Right lung (tissue), 5 donors: ENCODE results near the gene DNTT. TPM values are rescaled to one million over a fixed set of nuclear protein-coding genes. Genes with fewer than 3 reads are reported as not detected.
A peak's percentile ranks its signal among the peaks of the same experiment; 100 is the strongest.
"Not testable (repeated sequence)": the region's sequence is repeated elsewhere in the genome, so short reads cannot be mapped to it uniquely, and the experiment has no call there.

Experiments used
- DNase-seq, 2 donors: peaks; one replicate each; pipeline ENCODE4 v3.0.0-alpha.2; 2013
- polyA plus RNA-seq, 5 donors: library from polyadenylated mRNA; unstranded; fragments of 120-200 nt; gene quantifications; one replicate each; pipeline versions ENCODE4 v1.2.1 to v1.2.3, GENCODE V29; 2013; ENCODE audit warnings: inconsistent platforms in 1 of 5, low replicate concordance in 1 of 5; ENCODE audit not compliant: insufficient read length in 5 of 5, insufficient read depth in 1 of 5

Gene DNTT
- polyA plus RNA-seq, 5 donors, result 0.09 to 0.18 (median 0.14) TPM; not detected in 2

DNA sequence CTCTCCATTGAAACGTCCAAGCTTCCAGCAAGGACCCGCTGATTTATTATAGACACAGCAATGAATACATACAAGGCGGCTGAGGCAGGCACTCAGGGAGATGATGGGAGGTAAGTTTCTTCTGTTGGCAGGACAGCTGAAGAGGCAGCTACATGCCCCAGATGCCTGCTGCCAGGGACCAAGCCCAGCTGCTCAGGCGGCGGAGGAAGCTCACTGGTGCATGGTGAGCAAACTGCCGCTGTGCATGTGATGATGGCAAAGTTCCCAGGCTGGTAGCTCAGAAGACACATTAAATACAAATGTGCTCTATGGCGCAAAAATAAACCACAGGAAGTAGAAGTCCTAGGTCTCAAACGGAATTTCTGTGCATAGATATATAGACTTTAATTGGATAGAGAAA lies 2.3 kb downstream of the DNTT start:
- no peak for DNase-seq

DNA sequence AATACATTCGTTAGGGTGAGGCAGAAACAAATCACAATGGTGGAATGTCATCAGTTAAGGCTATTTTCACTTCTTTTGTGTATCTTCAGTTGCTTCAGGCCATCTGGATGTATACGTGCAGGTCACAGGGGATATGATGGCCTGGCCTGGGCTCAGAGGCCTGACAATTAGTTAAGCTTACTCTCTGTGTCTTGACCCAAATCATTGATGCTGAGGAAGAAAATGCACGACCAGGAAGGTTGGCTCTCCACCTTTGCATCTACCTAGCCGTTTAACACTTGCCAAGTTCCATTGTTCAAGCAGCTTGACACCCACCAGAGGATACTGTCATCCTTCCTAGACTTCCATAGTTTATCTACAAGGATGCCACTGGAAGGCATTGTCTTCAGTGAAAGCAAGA lies 4.6 kb downstream of the DNTT start:
- not testable (repeated sequence) for DNase-seq

DNA sequence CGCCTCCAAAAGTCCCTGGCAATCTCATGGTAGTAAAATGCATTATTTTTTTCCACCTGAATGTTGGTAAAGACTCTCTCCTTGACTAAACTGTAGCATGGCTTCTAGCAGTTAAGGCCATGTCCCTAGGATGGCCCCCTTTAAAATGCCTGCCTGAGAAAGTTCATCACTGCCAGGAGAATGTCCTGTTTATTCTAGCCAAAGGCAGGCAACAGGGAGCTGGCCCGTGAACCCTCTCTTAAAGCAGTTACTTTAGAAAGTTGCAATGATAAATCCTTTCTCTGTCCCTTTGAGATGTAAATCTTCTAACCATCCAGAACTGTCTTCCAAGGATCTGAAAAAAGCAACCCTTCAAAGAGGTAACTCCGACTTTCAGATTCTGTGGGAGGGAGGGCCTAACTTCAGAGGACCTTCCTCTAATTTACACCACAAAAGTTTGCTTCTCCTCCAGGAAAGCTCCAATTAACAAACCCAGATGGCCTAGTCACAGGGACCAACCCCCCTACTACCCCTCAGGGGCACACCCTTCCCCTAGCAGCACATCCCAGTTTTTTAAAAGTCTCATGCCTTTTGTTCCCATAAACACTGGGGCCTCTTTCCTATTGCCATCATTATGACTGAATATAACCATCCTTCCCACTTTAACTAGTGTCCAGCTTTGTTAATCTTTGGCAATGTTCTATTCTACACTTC lies 5.5 kb downstream of the DNTT start:
- no peak for DNase-seq

DNA sequence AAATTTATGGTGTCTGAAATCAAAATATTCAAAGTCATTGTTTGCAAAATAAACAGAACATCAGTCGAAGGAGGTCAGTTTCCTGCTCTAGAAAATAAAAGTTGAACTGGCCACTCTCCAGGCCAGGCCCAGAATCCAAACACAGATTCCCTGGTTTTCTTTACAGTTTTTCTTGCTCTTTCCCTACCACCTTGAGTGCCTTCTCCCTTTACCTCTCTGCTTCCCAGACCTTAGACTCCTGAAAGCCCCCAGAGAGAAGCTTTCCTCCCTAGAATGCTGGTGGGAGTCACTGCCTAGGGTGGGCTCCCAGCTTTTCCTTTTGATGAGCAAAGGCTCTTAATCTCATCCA lies 6.1 kb downstream of the DNTT start:
- no peak for DNase-seq

DNA sequence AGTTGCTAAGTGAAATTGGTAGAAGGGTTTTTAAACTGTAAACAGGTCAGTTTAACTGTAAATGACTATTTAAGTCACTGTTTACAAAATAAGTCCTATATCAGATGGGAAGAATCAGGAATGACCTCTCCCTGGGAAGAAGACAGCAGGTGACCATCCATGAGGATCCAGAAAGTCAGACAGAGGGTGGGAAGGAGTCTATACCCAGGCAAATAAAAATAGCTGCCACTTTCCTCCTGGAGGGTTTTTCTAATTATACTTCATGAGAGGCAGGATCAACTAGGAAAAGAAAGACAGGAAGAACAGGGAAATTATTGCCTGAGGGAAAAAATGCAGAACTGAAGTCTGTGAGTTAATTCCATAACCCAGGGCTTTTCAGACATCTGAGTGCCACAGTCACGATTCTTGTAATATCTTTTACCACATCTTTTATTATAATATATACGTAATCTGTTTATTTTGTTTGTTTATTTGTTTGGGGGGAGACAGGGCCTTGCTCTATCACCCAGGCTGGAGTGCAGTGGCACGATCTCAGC lies 7.0 kb downstream of the DNTT start:
- DNase-seq, result no peak

DNA sequence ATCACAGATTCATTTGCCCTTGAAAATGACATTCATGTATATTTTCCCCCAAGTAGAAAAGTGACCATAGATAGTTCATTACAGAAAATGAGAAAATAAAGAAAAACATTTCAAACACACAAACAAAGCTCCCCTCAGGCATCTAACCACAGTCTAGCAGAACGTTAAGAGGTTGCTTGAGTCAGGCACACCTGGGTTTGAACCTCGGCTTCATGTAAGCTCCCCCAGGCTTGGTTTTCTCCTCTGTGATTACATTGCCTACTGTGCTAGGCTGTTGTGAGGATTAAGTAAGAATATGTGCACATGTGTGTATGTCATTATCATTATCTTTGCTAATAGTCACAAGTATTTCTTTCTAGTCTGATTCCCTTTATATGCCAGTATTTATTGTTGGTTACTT lies 9.1 kb downstream of the DNTT start:
- no peak for DNase-seq

DNA sequence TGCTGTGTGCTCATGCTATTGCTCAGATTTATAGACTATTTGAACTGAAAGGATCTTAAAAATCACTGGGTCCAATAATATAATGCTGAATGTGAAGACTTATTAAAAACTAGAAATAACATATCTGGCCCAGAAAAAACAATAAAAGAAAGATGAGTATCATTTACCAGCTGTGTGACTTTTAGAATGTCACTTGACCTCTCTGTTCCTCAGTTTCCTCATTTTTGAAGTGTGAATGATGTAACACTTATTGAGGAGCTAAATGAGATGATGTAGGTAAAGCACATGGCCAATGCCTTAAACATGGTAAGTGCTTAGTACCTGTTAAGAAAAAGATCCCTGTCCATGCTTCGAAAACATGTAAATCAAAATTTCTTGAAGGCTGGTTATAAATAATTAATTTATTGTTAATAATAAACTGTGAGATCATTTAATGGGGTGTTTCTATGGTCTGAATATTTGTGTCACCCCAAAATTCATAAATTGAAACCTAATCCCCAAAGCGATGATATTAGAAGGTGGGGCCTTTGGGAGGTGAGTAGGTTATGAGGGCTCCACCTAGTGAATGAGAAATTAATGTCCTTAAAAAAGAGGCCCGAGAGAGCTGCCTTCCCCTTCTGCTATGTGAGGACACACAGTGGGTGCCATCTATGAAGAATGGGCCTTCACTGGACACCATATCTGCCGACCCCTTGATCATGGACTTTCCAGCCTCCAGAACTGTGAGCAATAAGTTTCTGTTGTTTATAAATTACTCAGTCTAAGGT lies 13.0 kb downstream of the DNTT start:
- no peak for DNase-seq

DNA sequence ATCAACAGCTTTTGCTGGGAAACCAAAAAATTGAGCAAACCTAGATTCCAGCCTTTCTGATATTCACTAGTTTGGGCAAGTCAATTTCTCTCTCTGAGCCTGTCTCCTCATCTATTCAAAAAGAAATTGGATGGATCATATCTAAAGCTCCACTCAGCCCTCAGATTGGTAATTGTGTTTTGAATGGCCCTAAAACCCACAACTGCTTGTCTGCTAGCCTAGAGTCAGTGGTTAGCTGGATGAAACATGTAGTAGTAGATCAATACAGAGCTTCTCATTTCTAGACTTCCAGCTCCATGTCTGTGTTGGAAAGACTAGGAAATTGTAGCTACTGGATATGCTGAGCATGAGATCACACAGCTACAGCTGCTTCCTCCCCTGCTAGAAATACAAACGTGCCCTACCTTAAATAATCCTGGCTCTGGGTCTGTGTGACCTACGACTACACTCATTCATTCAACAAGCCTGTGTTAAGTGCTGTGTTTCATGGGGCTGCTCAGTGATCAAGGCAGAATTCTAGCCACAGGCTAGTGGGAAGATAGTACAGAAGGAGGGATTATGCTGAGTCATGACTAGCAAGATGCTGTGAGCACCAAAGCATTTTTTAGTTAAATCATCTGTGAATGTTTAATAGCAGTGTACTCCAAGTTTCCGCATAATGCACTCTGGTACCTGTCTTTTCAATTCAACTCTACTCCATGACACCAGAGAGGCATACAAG lies 15.7 kb downstream of the DNTT start:
- DNase-seq, result no peak

DNA sequence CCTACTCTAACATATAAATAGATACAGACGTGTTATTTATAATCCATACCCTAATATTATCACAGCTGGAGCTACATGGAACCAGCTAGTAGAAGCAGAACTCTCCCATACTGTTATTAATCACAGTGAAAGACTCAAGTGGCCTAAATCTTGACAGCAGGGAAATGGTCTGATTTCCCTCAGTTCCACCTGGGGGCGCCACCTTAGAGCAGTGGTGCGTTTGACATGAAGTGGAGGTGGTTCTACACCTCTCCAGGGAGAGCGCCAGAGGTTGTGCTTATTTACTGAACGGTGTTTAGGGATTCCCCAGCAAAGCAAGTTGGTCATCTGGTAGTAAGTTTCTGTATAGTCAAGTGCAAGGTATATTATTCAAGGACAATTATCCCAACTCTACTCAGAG lies 17.6 kb downstream of the DNTT start:
- DNase-seq, result no peak

DNA sequence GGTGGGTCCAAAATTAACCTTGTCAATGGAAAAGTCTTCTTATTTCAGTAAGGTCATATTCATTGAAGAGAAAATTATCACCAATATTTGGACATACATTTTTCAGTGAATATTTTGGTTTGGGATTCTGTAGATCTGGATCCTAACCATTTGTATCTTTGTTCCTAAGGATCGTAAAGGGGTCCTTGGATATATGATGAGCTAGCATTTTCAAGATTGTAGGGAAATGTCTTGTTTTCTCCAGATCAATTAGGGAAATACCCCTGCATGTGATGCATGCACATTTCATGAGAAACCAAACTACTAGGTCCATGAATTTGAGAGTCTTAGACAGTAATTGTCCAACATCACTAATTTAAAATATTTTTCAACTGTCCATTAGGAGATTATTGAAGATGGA lies 18.0 kb downstream of the DNTT start:
- DNase-seq, result no peak

DNA sequence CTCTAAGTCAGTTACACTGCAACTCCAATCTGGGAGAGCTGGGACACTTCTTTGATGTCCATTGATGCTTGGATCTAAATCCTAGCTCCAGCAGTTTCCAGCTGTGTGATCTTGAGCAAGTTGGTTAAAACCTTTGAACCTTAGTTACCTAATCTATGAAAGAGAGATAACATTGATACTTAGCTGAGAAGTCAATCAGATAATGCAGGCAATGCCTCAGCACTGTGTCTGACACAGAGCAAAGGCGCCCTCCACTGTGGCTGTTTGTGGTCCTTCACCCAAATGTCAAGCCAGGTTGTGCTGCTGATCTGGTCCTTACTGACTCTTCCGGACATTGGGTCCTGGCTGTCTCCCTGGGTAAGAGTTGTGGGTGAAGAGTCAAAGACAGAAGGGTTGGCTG lies 20.2 kb downstream of the DNTT start:
- DNase-seq, result no peak

DNA sequence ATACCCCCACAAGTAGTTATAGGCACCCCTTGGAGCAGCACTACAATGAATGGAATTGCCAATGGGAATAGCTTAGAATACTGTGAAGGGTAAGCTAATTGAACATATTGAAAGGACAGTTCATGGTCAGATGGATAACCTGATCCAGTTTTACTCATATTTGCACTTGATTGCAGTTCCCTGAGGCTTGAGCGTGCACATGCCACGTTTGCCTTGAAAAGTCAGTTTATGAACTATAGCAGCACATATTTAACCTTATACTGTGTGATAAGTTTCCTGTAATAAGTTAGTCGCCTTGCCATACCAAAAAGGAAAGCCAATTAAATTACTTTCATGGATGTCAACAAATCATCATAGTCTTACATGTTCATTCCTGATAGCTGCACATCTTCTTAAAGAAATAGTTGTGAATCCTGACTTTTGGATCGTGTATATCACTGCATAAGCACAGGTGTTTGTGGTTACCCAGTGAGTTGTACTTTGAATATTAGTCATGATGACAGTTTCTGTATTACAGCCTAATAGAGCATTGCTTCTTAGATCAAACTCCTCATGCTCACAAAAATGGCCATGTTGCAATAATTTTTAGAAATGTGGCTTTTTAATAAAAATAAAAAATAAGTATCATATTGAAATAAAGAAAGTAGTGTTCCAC lies 21.6 kb downstream of the DNTT start:
- DNase-seq, result no peak

DNA sequence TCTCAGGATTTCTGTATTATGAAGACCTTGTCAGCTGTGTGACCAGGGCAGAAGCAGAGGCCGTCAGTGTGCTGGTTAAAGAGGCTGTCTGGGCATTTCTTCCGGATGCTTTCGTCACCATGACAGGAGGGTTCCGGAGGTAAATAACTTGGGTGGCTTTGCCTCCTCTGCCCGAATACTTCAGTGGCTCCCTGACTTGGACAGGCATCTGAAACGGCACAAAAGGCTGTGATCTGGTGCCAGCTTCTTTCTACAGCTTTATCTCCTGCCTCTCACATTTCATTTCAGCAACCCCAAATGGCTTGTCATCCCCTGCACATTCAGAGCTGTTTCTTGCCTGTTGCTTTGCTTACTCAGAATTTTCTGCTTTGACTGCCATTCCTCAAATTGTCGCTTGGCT lies 23.2 kb downstream of the DNTT start:
- no peak for DNase-seq

DNA sequence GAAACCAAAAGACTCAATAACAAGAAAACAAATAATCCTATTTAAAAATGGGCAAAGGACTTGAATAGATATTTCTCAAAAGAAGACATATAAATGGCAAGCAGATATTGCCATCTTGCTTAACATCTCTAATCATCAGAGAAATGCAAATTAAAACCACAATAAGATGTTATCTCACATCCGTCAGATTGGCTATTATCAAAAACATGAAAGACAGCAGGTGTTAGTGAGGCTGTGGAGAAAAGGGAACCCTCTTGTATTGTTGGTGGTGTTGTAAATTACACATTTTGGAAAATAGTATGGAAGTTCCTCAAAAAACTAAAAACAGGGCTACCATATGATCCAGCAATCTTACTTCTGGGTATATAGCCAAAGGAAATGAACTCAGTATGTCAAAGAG lies 28.9 kb downstream of the DNTT start:
- DNase-seq, result no peak

DNA sequence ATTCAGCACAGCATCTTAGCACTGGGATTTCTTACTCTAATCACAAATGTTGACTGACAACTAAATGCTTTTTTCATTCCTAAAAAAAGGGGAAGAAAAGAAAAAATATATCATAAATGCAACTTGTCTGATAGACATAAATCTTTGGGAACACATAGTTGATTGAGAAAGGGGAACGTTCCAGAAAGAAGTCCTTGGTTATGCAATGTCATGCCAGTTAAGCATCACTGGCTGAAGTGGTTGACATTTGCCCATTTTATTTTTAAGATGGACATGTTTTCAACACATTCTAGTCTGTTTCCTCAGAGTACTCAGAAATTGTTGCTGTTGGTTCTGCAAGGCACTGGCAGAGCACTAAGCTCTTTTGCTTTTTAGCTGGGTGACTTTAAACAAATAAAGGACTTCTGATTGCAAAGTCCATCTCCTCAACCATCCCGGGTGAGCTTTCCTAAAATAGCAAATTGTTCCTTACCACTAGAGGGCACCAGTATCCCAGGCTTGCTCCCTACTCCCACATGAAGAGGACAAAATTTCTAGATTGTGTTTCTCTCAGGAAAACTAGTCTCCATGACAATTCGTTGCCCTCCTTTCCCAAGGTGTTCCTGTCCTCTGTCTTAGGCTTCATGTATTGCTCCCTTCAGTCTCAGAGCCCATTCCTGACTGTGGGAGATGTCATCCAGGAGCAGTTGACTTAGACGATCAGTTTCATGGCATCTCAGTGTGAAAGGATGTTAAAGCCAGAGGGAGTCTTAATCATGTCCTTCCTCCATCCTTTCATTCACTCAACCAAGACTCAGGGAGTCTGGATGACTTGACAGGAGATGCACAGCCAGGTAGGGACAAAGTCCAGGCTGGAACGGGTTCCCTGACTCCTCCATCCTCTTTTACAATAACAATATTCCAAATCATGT lies 30.6 kb downstream of the DNTT start:
- DNase-seq, result peak in 1 of 2 donors; percentile 6

DNA sequence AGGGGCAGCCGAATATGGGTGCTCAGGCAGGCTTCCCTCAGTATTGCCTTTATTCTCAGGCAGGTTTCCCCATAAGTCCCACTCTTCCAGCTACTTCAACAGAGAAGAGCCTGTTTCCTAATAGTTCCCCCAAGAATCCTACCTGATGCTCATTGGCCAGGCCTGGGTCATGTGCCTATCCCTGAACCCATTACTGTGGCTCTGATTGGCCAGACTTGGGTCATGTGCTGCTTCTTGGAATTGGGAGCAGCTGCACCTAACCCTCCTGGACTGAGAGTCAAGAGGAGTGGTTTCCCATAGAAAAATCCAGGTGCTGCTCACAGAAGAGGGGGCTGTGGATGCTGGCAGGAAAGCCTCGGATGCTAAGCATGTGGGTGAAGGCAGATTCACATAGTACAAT lies 32.9 kb downstream of the DNTT start:
- DNase-seq, result no peak

DNA sequence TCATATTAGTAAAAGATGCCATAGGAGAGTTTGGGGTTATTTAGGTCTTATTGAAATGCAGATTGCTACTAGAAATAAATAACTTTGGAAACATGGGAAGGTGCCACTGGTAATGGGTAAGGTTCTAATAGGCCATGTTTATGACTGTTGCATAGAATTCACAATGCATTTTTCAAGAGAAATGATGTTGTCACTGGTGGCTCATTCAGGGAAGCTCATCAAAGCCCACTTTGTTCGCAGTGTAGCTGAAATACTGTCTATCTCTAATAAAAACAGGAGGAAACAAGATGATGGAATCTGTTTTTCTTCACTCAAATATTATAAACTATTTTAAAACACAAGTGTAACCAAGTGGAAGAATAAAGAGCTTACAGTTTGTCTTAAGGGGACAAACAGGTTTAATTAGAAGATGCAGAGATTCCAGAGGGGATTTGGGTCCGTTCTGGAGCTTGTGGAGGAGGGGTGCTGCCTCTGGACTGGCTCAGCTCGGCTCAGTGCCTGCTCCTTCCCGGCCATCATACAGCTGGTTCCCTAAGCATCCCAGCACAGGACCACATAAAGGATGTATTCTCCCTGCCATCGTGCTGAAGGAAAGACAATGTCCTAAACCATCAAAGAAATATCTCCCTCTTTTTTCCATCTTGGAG lies 34.2 kb downstream of the DNTT start:
- DNase-seq, result no peak

DNA sequence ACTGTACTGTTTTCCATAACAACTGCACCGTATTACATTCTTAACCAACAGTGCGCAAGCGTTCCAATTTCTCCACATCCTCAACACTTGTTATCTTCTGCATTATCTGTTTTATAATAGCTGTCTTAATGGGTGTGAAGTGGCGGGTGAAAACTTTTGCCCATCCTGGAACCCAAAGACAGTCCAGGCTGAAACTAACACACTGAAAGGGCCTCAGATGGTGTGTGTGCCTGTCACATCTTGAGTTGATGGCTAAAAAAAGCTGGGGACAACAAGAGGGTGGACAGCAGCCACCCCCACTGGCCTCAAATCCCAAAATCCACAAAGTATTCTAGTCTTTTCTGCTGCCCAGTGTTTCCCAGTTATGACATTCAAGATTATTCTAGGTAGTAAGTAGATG lies 35.1 kb downstream of the DNTT start:
- DNase-seq, result no peak

DNA sequence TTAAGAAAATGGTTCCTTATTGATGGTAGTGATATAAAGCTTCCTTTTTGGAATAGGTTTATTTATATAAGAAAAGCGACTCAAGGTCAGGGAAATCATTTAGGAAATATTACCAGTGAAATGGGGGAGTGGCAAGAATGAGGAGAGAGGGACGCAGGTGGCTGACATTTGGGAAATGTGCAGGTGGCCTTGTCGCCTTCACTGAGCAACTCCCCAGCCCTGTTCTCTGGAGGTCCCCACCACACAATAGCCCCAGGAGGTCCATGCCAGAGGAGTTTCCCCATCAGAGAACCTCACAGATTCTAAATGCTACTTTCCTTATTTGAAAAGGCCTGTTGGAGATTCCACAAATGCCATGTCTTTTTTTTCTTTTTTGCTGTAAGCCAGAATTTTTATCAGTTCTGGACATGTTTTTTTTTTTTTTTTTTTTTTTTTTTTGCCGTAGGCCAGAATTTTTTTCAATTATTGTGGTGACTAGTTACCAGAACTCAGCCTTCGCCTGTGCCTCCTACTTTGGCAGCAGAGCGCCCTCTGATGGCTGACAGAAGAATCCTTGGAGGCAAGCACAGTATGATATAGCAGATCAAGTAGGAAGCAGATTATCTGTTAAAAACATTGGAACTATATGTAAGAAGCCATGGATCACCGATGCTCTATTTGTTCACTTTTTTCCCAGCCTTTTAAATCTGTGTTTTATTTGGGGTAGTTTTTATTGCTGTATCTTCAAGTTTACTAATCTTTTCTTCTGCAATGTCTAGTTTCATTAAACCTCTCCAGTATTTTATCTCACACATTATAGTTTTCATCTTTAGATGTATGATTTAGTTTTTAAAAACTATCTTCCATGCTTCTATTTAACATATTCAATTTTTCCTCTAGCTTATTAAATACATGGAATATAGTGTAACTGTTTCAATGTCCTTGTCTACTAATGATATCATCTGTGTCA lies 36.0 kb downstream of the DNTT start:
- DNase-seq, result peak; percentile 20 to 42
